Endothelial cell of umbilical vein (primary cell): ENCODE data around the gene ZBTB25. TPM values are rescaled to one million over a fixed set of nuclear protein-coding genes. Genes with fewer than 3 reads are reported as not detected.

Experiments used
- BruUV-seq: library from RNA; stranded (reverse); fragments of 400-500 nt; replicated peaks from 2 replicates; lab custom pipeline; 2021; lab: Mats Ljungman, UMichigan
- CTCF ChIA-PET: fragments of 300-600, 350-600 bp; sonication (Branson Sonifier 250); formaldehyde crosslinking; loops from one replicate; lab custom pipeline; 2021; ENCODE audit warnings: antibody characterized with exemption, inconsistent platforms; lab: Charles Lee
- POLR2A ChIA-PET: fragments of 300-600, 350-600 bp; sonication (Branson Sonifier 250); formaldehyde crosslinking; loops from one replicate; lab custom pipeline; 2021; ENCODE audit warnings: antibody characterized with exemption, inconsistent platforms; lab: Charles Lee
- DNase-seq: peaks from one replicate; pipeline ENCODE4 v3.0.0-alpha.2; 2011; ENCODE audit warnings: low read depth, low spot score
- FAIRE-seq: peaks from 2 replicates; lab custom pipeline; 2011; peaks lifted over from hg19 to GRCh38; lab: Jason Lieb, UNC
- H2AFZ ChIP-seq: 2 replicates; pipeline ENCODE4 v1.6.0; 2012; ENCODE audit warnings: low read depth, low read length, control low read depth, inconsistent platforms
- H3K27ac ChIP-seq: 2 replicates; pipeline ENCODE4 v1.5.1; 2011; ENCODE audit warnings: low read depth, mild to moderate bottlenecking, control low read depth, low read length, moderate library complexity; ENCODE audit not compliant: insufficient read depth
- H3K27me3 ChIP-seq, 2 experiments: 2 replicates each; pipeline versions ENCODE4 v1.6.0 to v1.6.1; 2011; ENCODE audit warnings: low read length in 2 of 2, mixed read lengths in 1 of 2; ENCODE audit not compliant: control insufficient read depth in 2 of 2, insufficient read depth in 2 of 2
- H3K36me3 ChIP-seq, 2 experiments: 2 replicates in 1 of 2; 3 replicates in 1 of 2; pipeline ENCODE4 v1.5.1; 2011; ENCODE audit warnings: low read length in 2 of 2, mild to moderate bottlenecking in 1 of 2, moderate library complexity in 1 of 2; ENCODE audit not compliant: control insufficient read depth in 2 of 2, insufficient read depth in 2 of 2; ENCODE audit errors: extremely low read depth in 1 of 2
- H3K4me1 ChIP-seq: 3 replicates; pipeline ENCODE4 v1.5.1; 2011; ENCODE audit warnings: mild to moderate bottlenecking, low read length; ENCODE audit not compliant: control insufficient read depth, insufficient read depth; ENCODE audit errors: extremely low read depth
- H3K4me2 ChIP-seq: 2 replicates; pipeline ENCODE4 v1.6.1; 2011; ENCODE audit warnings: low read length, control low read depth, mixed read lengths; ENCODE audit not compliant: insufficient read depth
- H3K4me3 ChIP-seq, 3 experiments: fragments of 200-600 bp in 1 of 3; sonication (generic), shearing (Covaris generic) in 1 of 3; replicated peaks in 1 of 3; 2 replicates each; pipeline ENCODE4 v1.5.1; 2011 to 2016; ENCODE audit warnings: control low read depth in 3 of 3, low read length in 3 of 3, mild to moderate bottlenecking in 2 of 3, inconsistent platforms in 1 of 3, low read depth in 1 of 3, moderate library complexity in 1 of 3; ENCODE audit not compliant: insufficient read depth in 1 of 3
- H3K79me2 ChIP-seq: 2 replicates; pipeline ENCODE4 v1.6.0; 2012; ENCODE audit warnings: low read length, inconsistent platforms; ENCODE audit not compliant: control insufficient read depth, insufficient read depth
- H3K9ac ChIP-seq: replicated peaks from 2 replicates; pipeline ENCODE3; 2011; ENCODE audit warnings: low read length, control low read depth; ENCODE audit not compliant: insufficient read depth; ENCODE audit errors: extremely low read depth
- H3K9me1 ChIP-seq: replicated peaks from 3 replicates; pipeline ENCODE4 v1.6.0; 2011; ENCODE audit warnings: mild to moderate bottlenecking, low read length; ENCODE audit not compliant: control insufficient read depth, insufficient read depth; ENCODE audit errors: extremely low read depth
- H3K9me3 ChIP-seq: replicated peaks from 2 replicates; pipeline ENCODE4 v1.5.1; 2012; ENCODE audit warnings: low read length, inconsistent platforms; ENCODE audit not compliant: control insufficient read depth, insufficient read depth
- H4K20me1 ChIP-seq: replicated peaks from 2 replicates; pipeline ENCODE3; 2011; ENCODE audit warnings: mild to moderate bottlenecking, low read length; ENCODE audit not compliant: control insufficient read depth, insufficient read depth; ENCODE audit errors: extremely low read depth
- CTCF ChIP-seq, 2 donors: IDR thresholded peaks; 1 replicate in 1 of 2; 2 replicates in 1 of 2; pipeline ENCODE4 v1.5.1; 2011; ENCODE audit warnings: low read length in 2 of 2, mild to moderate bottlenecking in 2 of 2, moderate library complexity in 2 of 2, control low read depth in 1 of 2, inconsistent platforms in 1 of 2, low read depth in 1 of 2; ENCODE audit not compliant: insufficient read depth in 1 of 2; ENCODE audit errors: extremely low read depth in 1 of 2
- EZH2 ChIP-seq: IDR thresholded peaks from 2 replicates; pipeline ENCODE4 v1.6.1; 2012; ENCODE audit warnings: borderline replicate concordance, low read depth, mild to moderate bottlenecking, moderate library complexity, low read length, inconsistent platforms; ENCODE audit not compliant: severe bottlenecking
- FOS ChIP-seq: IDR thresholded peaks from 2 replicates; pipeline ENCODE4 v1.6.1; 2011; ENCODE audit warnings: mild to moderate bottlenecking, low read length, moderate library complexity, borderline replicate concordance; ENCODE audit not compliant: insufficient read depth
- GATA2 ChIP-seq: IDR thresholded peaks from 2 replicates; pipeline ENCODE4 v1.7.0; 2011; ENCODE audit warnings: low read depth, mild to moderate bottlenecking, moderate library complexity, mixed read lengths, low read length; ENCODE audit not compliant: insufficient read length, insufficient read depth
- JUN ChIP-seq: IDR thresholded peaks from 2 replicates; pipeline ENCODE4 v1.6.1; 2011; ENCODE audit warnings: borderline replicate concordance, low read depth; ENCODE audit not compliant: insufficient read length, insufficient read depth
- MAX ChIP-seq: IDR thresholded peaks from 2 replicates; pipeline ENCODE4 v1.6.1; 2011; ENCODE audit not compliant: insufficient read depth, insufficient read length
- MYC ChIP-seq: IDR thresholded peaks from one replicate; pipeline ENCODE4 v1.6.1; 2011; ENCODE audit warnings: mild to moderate bottlenecking, low read depth, low read length
- POLR2A ChIP-seq: IDR thresholded peaks from 2 replicates; pipeline ENCODE4 v1.6.1; 2012; ENCODE audit warnings: low read depth, mild to moderate bottlenecking, control low read depth, low read length
- POLR2AphosphoS5 ChIP-seq: IDR thresholded peaks from 2 replicates; pipeline ENCODE4 v1.6.1; 2012; ENCODE audit warnings: low read depth, mild to moderate bottlenecking, control low read depth, low read length, moderate library complexity; ENCODE audit not compliant: insufficient read depth
- dilution Hi-C: fragments of 300-500 bp; cut with MboI; formaldehyde crosslinking; loops from one replicate; pipeline ENCODE4 v1.15.0; 2019; ENCODE audit warnings: low sequenced_read_pairs; ENCODE audit not compliant: extremely low pct_ligation_motif_present
- intact Hi-C: fragments of 100-400 bp; cut with micrococcal nuclease; formaldehyde crosslinking; loops from one replicate; pipeline ENCODE4 v1.10.0; 2022
- polyA plus RNA-seq, 4 experiments: library from polyadenylated mRNA; depleted of rRNA in 3 of 4; stranded (reverse) in 3 of 4; unstranded in 1 of 4; fragments of >200 nt; gene quantifications; 2 replicates each; pipeline versions ENCODE4 v1.2.1 to v1.2.3, GENCODE V29; 2011 to 2012; ENCODE audit warnings: missing spikeins in 1 of 4
- total RNA-seq: library from RNA; stranded (reverse); gene quantifications from 2 replicates; pipeline ENCODE4 v1.2.3, GENCODE V29; 2021

ZBTB25 gene
- total and polyA plus RNA-seq, 2 donors (not counting 3 experiments of a cell fraction or from before 2014, with no cell fraction given): 3.2 to 7.7 TPM

GRCh38 chr14:64536488-64537245, 33.0 kb upstream of the ZBTB25 start:
- Histone ChIP-seq H3K79me2 (no peaks in the 10 kb centered on the region), H3K9me1 (no peaks in the 10 kb centered on the region), H3K4me1 (peaks cover 15% of the 10 kb centered on the region), H3K9ac (no peak overlapping the region), H3K27me3 (peaks cover 9 to 10% of the 10 kb centered on the region in 2 experiments), H3K27ac (no peak overlapping the region), H4K20me1 (no peaks in the 10 kb centered on the region), H3K4me3 (no peak overlapping the region), H3K4me2 (no peak overlapping the region), H3K9me3 (no peaks in the 10 kb centered on the region), H3K36me3 (no peaks in the 10 kb centered on the region), H2AFZ (no peak overlapping the region)
- no peak for TF ChIP-seq JUN
- TF ChIP-seq MAX: no peak
- no peak for TF ChIP-seq POLR2AphosphoS5
- TF ChIP-seq POLR2A: no peak
- no peak for TF ChIP-seq FOS
- TF ChIP-seq MYC: no peak
- TF ChIP-seq EZH2: no peak
- no peak for TF ChIP-seq GATA2
- no peak for TF ChIP-seq CTCF (IDR thresholded peaks at IDR 0.05; ENCODE audit: extremely low read depth in 1 of 2, insufficient read depth in 1 of 2, low read depth in 1 of 2, low read length in 2 of 2)
- FAIRE-seq (no peak), DNase-seq (no peak)
- ChIA-PET CTCF (no interaction called here), POLR2A (no interaction called here)
- dilution Hi-C loops: no loop called here
- no TSS peak for BruUV-seq
- intact Hi-C loops: no loop called here
